Caki2 (cell line): ENCODE measurements around the gene LGALS9. TPM values are rescaled to one million over a fixed set of nuclear protein-coding genes. Genes with fewer than 3 reads are reported as not detected.
"Not testable (repeated sequence)": the region's sequence is repeated elsewhere in the genome, so short reads cannot be mapped to it uniquely, and the experiment has no call there.

Experiments
- DNase-seq: peaks from one replicate; pipeline ENCODE4 v3.0.0-alpha.2; 2015; ENCODE audit warnings: low read depth
- in situ Hi-C: cut with HindIII; loops from 2 replicates; pipeline ENCODE4 v1.10.0; 2016; ENCODE audit warnings: low sequenced_read_pairs, low pct_unique_long_range_greater_than_20kb, mixed read lengths
- total RNA-seq: library from RNA; depleted of rRNA; stranded (reverse); fragments of >200 nt; shearing (Covaris generic); gene quantifications from 2 replicates; pipeline ENCODE4 v1.2.3, GENCODE V29; 2014; ENCODE audit warnings: low replicate concordance

Gene LGALS9
- total RNA-seq, 1 experiment from 2014 or later, result 14.0 TPM

- in situ Hi-C loops, result no loop called here
Measured at GRCh38 chr17:27644586-27644985, 13.6 kb downstream of the LGALS9 start.

GRCh38 chr17:27645621-27646020 lies 14.6 kb downstream of the LGALS9 start:
- DNase-seq, in situ Hi-C loops: not testable (repeated sequence)

More at GRCh38 chr17:27644586-27644985, 13.6 kb downstream of the LGALS9 start:
- no peak for DNase-seq

- DNase-seq, result no peak
- in situ Hi-C loops, result no loop called here
Measured at GRCh38 chr17:27646232-27646631, 15.2 kb downstream of the LGALS9 start.

- DNase-seq, result no peak
- in situ Hi-C loops, result no loop called here
Measured at GRCh38 chr17:27647765-27648164, 16.8 kb downstream of the LGALS9 start.

GRCh38 chr17:27649111-27649571 lies 18.2 kb downstream of the LGALS9 start:
- in situ Hi-C loops, DNase-seq: not testable (repeated sequence)

- no peak for DNase-seq
- in situ Hi-C loops, result no loop called here
Measured at GRCh38 chr17:27649929-27650328, 18.9 kb downstream of the LGALS9 start.

- in situ Hi-C loops, result no loop called here
- DNase-seq, result no peak
Measured at GRCh38 chr17:27650836-27651235, 19.8 kb downstream of the LGALS9 start.

GRCh38 chr17:27651411-27652345 lies 20.7 kb downstream of the LGALS9 start:
- DNase-seq, result no peak
- in situ Hi-C loops, result no loop called here

GRCh38 chr17:27653449-27653971 lies 22.5 kb downstream of the LGALS9 start:
- in situ Hi-C loops, DNase-seq: not testable (repeated sequence)

GRCh38 chr17:27654136-27654535 lies 23.1 kb downstream of the LGALS9 start:
- in situ Hi-C loops, result no loop called here
- no peak for DNase-seq

- DNase-seq, result peak; percentile 56
- in situ Hi-C loops, result no loop called here
Measured at GRCh38 chr17:27654654-27655524, 23.9 kb downstream of the LGALS9 start.

- DNase-seq, in situ Hi-C loops: not testable (repeated sequence)
Measured at GRCh38 chr17:27655525-27656111, 24.6 kb downstream of the LGALS9 start.

GRCh38 chr17:27656620-27657019 lies 25.6 kb downstream of the LGALS9 start:
- in situ Hi-C loops, result not testable (repeated sequence)

GRCh38 chr17:27657620-27658019 lies 26.6 kb downstream of the LGALS9 start:
- peak; percentile 33 for DNase-seq
- in situ Hi-C loops, result no loop called here

More at GRCh38 chr17:27656620-27657019, 25.6 kb downstream of the LGALS9 start:
- DNase-seq, result not testable (repeated sequence)

GRCh38 chr17:27659683-27660082 lies 28.7 kb downstream of the LGALS9 start:
- DNase-seq, result no peak
- in situ Hi-C loops, result no loop called here

GRCh38 chr17:27660436-27660835 lies 29.4 kb downstream of the LGALS9 start:
- in situ Hi-C loops, result no loop called here
- no peak for DNase-seq

GRCh38 chr17:27663936-27664605 lies 33.1 kb downstream of the LGALS9 start:
- in situ Hi-C loops, result no loop called here
- no peak for DNase-seq

- in situ Hi-C loops, result no loop called here
- DNase-seq, result no peak
Measured at GRCh38 chr17:27664606-27664965, 33.6 kb downstream of the LGALS9 start.
